GM15510 (cell line): ENCODE results near the gene DPEP1.
A peak's percentile ranks its signal among the peaks of the same experiment; 100 is the strongest.

Experiments used
- POLR2A ChIP-seq: IDR thresholded peaks from 3 replicates; pipeline ENCODE4 v1.6.1; 2011; ENCODE audit warnings: borderline replicate concordance; ENCODE audit not compliant: insufficient read length; ENCODE audit errors: extremely low read depth

DPEP1 gene

GRCh38 chr16:89574681-89575246 lies 38.7 kb upstream of the DPEP1 start:
- TF ChIP-seq POLR2A, result no peak

- peak; percentile 50 for TF ChIP-seq POLR2A
These were observed 37.9 kb upstream of the DPEP1 start, which contains the start of gene CPNE7 for GRCh38 chr16:89575247-89576152. TSS of gene CPNE7 (plus strand) at chr16:89575758. CDS start at chr16:89575898, 140 bp downstream.

- TF ChIP-seq POLR2A, result no peak
These were observed 37.0 kb upstream of the DPEP1 start for GRCh38 chr16:89576153-89577054.

GRCh38 chr16:89577055-89577759 lies 36.2 kb upstream of the DPEP1 start:
- no peak for TF ChIP-seq POLR2A

GRCh38 chr16:89579351-89579750 lies 34.1 kb upstream of the DPEP1 start:
- TF ChIP-seq POLR2A, result no peak

- no peak for TF ChIP-seq POLR2A
These were observed 32.3 kb upstream of the DPEP1 start for GRCh38 chr16:89581045-89581695.

- no peak for TF ChIP-seq POLR2A
These were observed 31.4 kb upstream of the DPEP1 start for GRCh38 chr16:89581861-89582563.

- TF ChIP-seq POLR2A, result no peak
These were observed 30.7 kb upstream of the DPEP1 start for GRCh38 chr16:89582614-89583196.

GRCh38 chr16:89583197-89583894 lies 30.1 kb upstream of the DPEP1 start:
- TF ChIP-seq POLR2A, result no peak

GRCh38 chr16:89583895-89584644 lies 29.4 kb upstream of the DPEP1 start:
- no peak for TF ChIP-seq POLR2A

- no peak for TF ChIP-seq POLR2A
These were observed 28.5 kb upstream of the DPEP1 start for GRCh38 chr16:89584768-89585549.
